Keratinocyte (primary cell): ENCODE results near the gene ZNF154. TPM values are rescaled to one million over a fixed set of nuclear protein-coding genes. Genes with fewer than 3 reads are reported as not detected.
"Not testable (repeated sequence)": the region's sequence is repeated elsewhere in the genome, so short reads cannot be mapped to it uniquely, and the experiment has no call there.

Experiments used
- DNase-seq: peaks from one replicate; pipeline ENCODE4 v3.0.0-alpha.2; 2011; ENCODE audit warnings: low read depth, missing footprints, low spot score
- FAIRE-seq: peaks from 2 replicates; lab custom pipeline; 2011; peaks lifted over from hg19 to GRCh38; lab: Jason Lieb, UNC
- H2AFZ ChIP-seq: 2 replicates; pipeline ENCODE4 v1.6.0; 2012; ENCODE audit warnings: low read length, control low read depth, inconsistent platforms; ENCODE audit not compliant: control insufficient read depth
- H3K27ac ChIP-seq: 2 replicates; pipeline ENCODE4 v1.5.1; 2011; ENCODE audit warnings: low read length; ENCODE audit not compliant: control insufficient read depth, insufficient read depth
- H3K27me3 ChIP-seq: 3 replicates; pipeline ENCODE4 v1.6.0; 2011; ENCODE audit warnings: low read length; ENCODE audit not compliant: control insufficient read depth, insufficient read depth; ENCODE audit errors: extremely low read depth
- H3K36me3 ChIP-seq, 2 experiments: 2 replicates in 1 of 2; 3 replicates in 1 of 2; pipeline ENCODE4 v1.5.1; 2011; ENCODE audit warnings: low read length in 2 of 2, mild to moderate bottlenecking in 1 of 2; ENCODE audit not compliant: control insufficient read depth in 2 of 2, insufficient read depth in 2 of 2; ENCODE audit errors: extremely low read depth in 1 of 2
- H3K4me1 ChIP-seq: 3 replicates; pipeline ENCODE4 v1.5.1; 2011; ENCODE audit warnings: low read length; ENCODE audit not compliant: control insufficient read depth, insufficient read depth; ENCODE audit errors: extremely low read depth
- H3K4me2 ChIP-seq: 3 replicates; pipeline ENCODE4 v1.6.0; 2011; ENCODE audit warnings: low read depth, low read length; ENCODE audit not compliant: control insufficient read depth, insufficient read depth; ENCODE audit errors: extremely low read depth
- H3K4me3 ChIP-seq, 3 experiments: fragments of 200-600 bp in 1 of 3; sonication (generic) in 1 of 3; 2 replicates in 2 of 3; 3 replicates in 1 of 3; pipeline ENCODE4 v1.5.1; 2011 to 2016; ENCODE audit warnings: low read length in 3 of 3, mild to moderate bottlenecking in 3 of 3, control low read depth in 2 of 3, inconsistent platforms in 1 of 3, low read depth in 1 of 3, mixed read lengths in 1 of 3, mixed run types in 1 of 3, moderate library complexity in 1 of 3; ENCODE audit not compliant: control insufficient read depth in 2 of 3, insufficient read depth in 2 of 3; ENCODE audit errors: extremely low read depth in 1 of 3
- H3K79me2 ChIP-seq: 2 replicates; pipeline ENCODE4 v1.6.0; 2012; ENCODE audit warnings: low read length; ENCODE audit not compliant: control insufficient read depth, insufficient read depth
- H3K9ac ChIP-seq: 3 replicates; pipeline ENCODE4 v1.6.0; 2011; ENCODE audit warnings: low read length; ENCODE audit not compliant: control insufficient read depth, insufficient read depth; ENCODE audit errors: extremely low read depth
- H3K9me1 ChIP-seq: 3 replicates; pipeline ENCODE4 v1.6.0; 2011; ENCODE audit warnings: low read length; ENCODE audit not compliant: control insufficient read depth, insufficient read depth; ENCODE audit errors: extremely low read depth
- H3K9me3 ChIP-seq: 2 replicates; pipeline ENCODE4 v1.5.1; 2012; ENCODE audit warnings: low read depth, low read length; ENCODE audit not compliant: control insufficient read depth
- H4K20me1 ChIP-seq: 3 replicates; pipeline ENCODE4 v1.6.0; 2011; ENCODE audit warnings: low read length; ENCODE audit not compliant: control insufficient read depth, insufficient read depth; ENCODE audit errors: extremely low read depth
- EZH2 ChIP-seq: IDR thresholded peaks from one replicate; pipeline ENCODE4 v1.6.1; 2012; ENCODE audit warnings: inconsistent platforms, mild to moderate bottlenecking, low read length, moderate library complexity
- dilution Hi-C: fragments of 300-500 bp; cut with MboI; formaldehyde crosslinking; loops from one replicate; pipeline ENCODE4 v1.7.0; 2020; ENCODE audit warnings: low sequenced_read_pairs; ENCODE audit not compliant: extremely low pct_ligation_motif_present
- polyA plus RNA-seq, 5 experiments: library from polyadenylated mRNA; depleted of rRNA in 3 of 5; stranded (reverse) in 3 of 5; stranded (forward) in 1 of 5; unstranded in 1 of 5; fragments of >200 nt; gene quantifications; 1 replicate in 1 of 5; 2 replicates in 3 of 5; 3 replicates in 1 of 5; pipeline versions ENCODE4 v1.2.1 to v1.2.3, GENCODE V29; 2011 to 2012; ENCODE audit warnings: missing spikeins in 2 of 5, low read depth in 1 of 5, low replicate concordance in 1 of 5
- TF ChIP-seq, protein P1 (sequence below), 3 experiments: IDR thresholded peaks in 1 of 3; conservative IDR thresholded peaks in 1 of 3; optimal IDR thresholded peaks in 1 of 3; 2 replicates in 2 of 3; 3 replicates in 1 of 3; pipeline versions ENCODE3 to v1.5.1; 2011; ENCODE audit warnings: low read length in 3 of 3, mild to moderate bottlenecking in 3 of 3, moderate library complexity in 2 of 3, control low read depth in 1 of 3, inconsistent platforms in 1 of 3; ENCODE audit not compliant: insufficient read depth in 2 of 3; ENCODE audit errors: extremely low read depth in 1 of 3

ZNF154 gene
- polyA plus RNA-seq, 1 donor (not counting 4 experiments of a cell fraction or from before 2014, with no cell fraction given): 2.8 TPM

DNA sequence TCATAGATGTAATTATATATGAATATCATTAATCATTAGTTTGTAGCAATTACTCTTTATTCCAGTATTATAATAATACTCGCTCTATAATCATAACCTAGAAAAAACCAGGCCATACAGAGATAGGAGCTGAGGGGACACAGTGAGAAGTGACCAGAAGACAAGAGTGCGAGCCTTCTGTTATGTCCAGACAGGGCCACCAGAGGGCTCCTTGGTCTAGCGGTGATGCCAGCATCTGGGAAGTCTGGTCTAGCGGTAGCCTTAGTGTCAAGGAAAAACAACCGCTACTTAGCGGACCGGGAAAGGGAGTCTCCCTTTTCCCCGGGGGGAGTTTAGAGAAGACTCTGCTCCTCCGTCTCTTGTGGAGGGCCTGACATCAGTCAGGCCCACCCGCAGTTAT, 29.3 kb upstream of the ZNF154 start:
- dilution Hi-C loops, H3K9me3 ChIP-seq, H3K36me3 ChIP-seq, H3K27me3 ChIP-seq, H2AFZ ChIP-seq, H3K79me2 ChIP-seq, H3K9me1 ChIP-seq, H3K4me3 ChIP-seq, H4K20me1 ChIP-seq, H3K9ac ChIP-seq, DNase-seq, H3K4me1 ChIP-seq, H3K4me2 ChIP-seq, H3K27ac ChIP-seq, FAIRE-seq: not testable (repeated sequence)
- TF ChIP-seq, protein P1, sequence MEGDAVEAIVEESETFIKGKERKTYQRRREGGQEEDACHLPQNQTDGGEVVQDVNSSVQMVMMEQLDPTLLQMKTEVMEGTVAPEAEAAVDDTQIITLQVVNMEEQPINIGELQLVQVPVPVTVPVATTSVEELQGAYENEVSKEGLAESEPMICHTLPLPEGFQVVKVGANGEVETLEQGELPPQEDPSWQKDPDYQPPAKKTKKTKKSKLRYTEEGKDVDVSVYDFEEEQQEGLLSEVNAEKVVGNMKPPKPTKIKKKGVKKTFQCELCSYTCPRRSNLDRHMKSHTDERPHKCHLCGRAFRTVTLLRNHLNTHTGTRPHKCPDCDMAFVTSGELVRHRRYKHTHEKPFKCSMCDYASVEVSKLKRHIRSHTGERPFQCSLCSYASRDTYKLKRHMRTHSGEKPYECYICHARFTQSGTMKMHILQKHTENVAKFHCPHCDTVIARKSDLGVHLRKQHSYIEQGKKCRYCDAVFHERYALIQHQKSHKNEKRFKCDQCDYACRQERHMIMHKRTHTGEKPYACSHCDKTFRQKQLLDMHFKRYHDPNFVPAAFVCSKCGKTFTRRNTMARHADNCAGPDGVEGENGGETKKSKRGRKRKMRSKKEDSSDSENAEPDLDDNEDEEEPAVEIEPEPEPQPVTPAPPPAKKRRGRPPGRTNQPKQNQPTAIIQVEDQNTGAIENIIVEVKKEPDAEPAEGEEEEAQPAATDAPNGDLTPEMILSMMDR (optimal IDR thresholded peaks at IDR 0.05 in 1 of 3, IDR thresholded peaks at IDR 0.05 in 1 of 3, conservative IDR thresholded peaks at IDR 0.05 in 1 of 3; ENCODE audit: extremely low read depth in 1 of 3, insufficient read depth in 2 of 3, low read length in 3 of 3): peak in 2 of 3 experiments; percentile 24 to 42

DNA sequence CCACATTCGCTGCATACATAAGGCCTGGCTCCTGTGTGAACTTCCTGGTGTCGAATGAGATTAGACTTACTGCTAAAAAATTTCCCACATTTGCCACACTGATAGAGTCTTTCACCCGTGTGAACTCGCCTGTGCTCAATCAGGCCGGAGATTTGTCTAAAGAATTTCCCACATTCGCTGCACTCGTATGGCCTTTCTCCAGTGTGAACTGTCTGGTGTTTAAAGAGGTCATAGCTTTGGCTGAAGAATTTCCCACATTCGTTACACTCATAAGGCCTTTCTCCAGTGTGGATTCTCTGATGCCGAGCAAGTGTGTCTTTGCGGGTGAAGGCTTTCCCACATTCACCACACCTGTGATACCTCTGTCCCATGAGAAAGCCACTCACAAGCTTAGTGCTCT, 11.9 kb upstream of the ZNF154 start:
- Histone ChIP-seq H3K4me2 (no peak overlapping the region), H3K4me3 (no peak overlapping the region), H3K9me1 (no peaks in the 10 kb centered on the region), H3K79me2 (no peaks in the 10 kb centered on the region), H3K36me3 (peaks cover 15 to 16% of the 10 kb centered on the region in 2 experiments), H3K9ac (no peak overlapping the region), H3K4me1 (no peaks in the 10 kb centered on the region), H3K27ac (no peak overlapping the region), H4K20me1 (no peaks in the 10 kb centered on the region), H3K27me3 (no peaks in the 10 kb centered on the region), H3K9me3 (peaks cover 8% of the 10 kb centered on the region), H2AFZ (no peak overlapping the region)
- no peak for FAIRE-seq
- TF ChIP-seq, protein P1 (optimal IDR thresholded peaks at IDR 0.05 in 1 of 3, IDR thresholded peaks at IDR 0.05 in 1 of 3, conservative IDR thresholded peaks at IDR 0.05 in 1 of 3; ENCODE audit: extremely low read depth in 1 of 3, insufficient read depth in 2 of 3, low read length in 3 of 3): no peak
- TF ChIP-seq EZH2: no peak
- no peak for DNase-seq
- dilution Hi-C loops: no loop called here
